Adrenal gland (tissue), 12 donors: ENCODE results near the gene ACER2. TPM values are rescaled to one million over a fixed set of nuclear protein-coding genes. Genes with fewer than 3 reads are reported as not detected.

ENCODE experiments used
- DNase-seq, 7 donors: peaks; one replicate each; pipeline ENCODE4 v3.0.0-alpha.2; 2019 to 2020
- H3K27ac ChIP-seq, 5 donors: fragments of 200-600 bp; sonication (generic) in 4 of 5; 1 replicate in 3 of 5; 2 replicates in 2 of 5; pipeline versions ENCODE4 v1.5.1 to v1.8.0; 2016 to 2020; ENCODE audit warnings: mild to moderate bottlenecking in 1 of 5
- H3K27me3 ChIP-seq: fragments of 200-600 bp; 2 replicates; pipeline ENCODE4 v1.8.0; 2021
- H3K36me3 ChIP-seq, 2 donors: fragments of 200-600 bp; replicated peaks in 1 of 2; 1 replicate in 1 of 2; 2 replicates in 1 of 2; pipeline versions ENCODE4 v1.5.1 to v1.8.0; 2018 to 2022
- H3K4me1 ChIP-seq, 2 donors: fragments of 200-600 bp; replicated peaks in 1 of 2; 1 replicate in 1 of 2; 2 replicates in 1 of 2; pipeline versions ENCODE4 v1.5.1 to v1.8.0; 2018 to 2021
- H3K4me3 ChIP-seq, 4 donors: fragments of 200-600 bp; sonication (generic) in 3 of 4; one replicate each; pipeline ENCODE4 v1.5.1; 2016 to 2018
- H3K9me3 ChIP-seq, 3 donors: fragments of 200-600 bp; sonication (generic) in 1 of 3; replicated peaks in 1 of 3; 1 replicate in 2 of 3; 2 replicates in 1 of 3; pipeline versions ENCODE4 v1.5.1 to v1.8.0; 2016 to 2021
- CTCF ChIP-seq, 6 experiments: fragments of 450-650 bp in 4 of 6; fragments of 200-600 bp in 2 of 6; sonication (generic) in 1 of 6; IDR thresholded peaks; 1 replicate in 5 of 6; 2 replicates in 1 of 6; pipeline versions ENCODE4 v1.5.1 to v1.8.0; 2016 to 2021; ENCODE audit warnings: antibody characterized with exemption in 6 of 6, mild to moderate bottlenecking in 2 of 6, moderate library complexity in 1 of 6
- POLR2A ChIP-seq, 2 donors: fragments of 450-650 bp; IDR thresholded peaks; one replicate each; pipeline ENCODE4 v1.6.1; 2017; ENCODE audit warnings: antibody characterized with exemption in 2 of 2, mild to moderate bottlenecking in 2 of 2, moderate library complexity in 1 of 2
- WGBS, 4 donors: extraction: QIAGEN DNeasy Blood & Tissue Kit in 2 of 4; methylation state at CpG; one replicate each; pipeline versions ENCODE4 v1.1.5 to v1.1.7; 2013 to 2017; 5-methylcytosine and 5-hydroxymethylcytosine counted together
- intact Hi-C, 2 donors: fragments of 100-400 bp; cut with DNase I; formaldehyde crosslinking; loops; one replicate each; pipeline versions ENCODE4 v1.14.1 to v1.15.0; 2022 to 2023
- polyA plus RNA-seq, 3 donors: library from polyadenylated mRNA; stranded (reverse); fragments of 200-250 nt in 2 of 3; fragments of 350-450 nt in 1 of 3; fragmentation: Illumina TruSeq in 1 of 3; extraction: RNeasy Lipid Tissue Mini Kit (QIAGEN cat#74804) in 1 of 3; gene quantifications; one replicate each; pipeline ENCODE4 v1.2.3, GENCODE V29; 2013 to 2014
- total RNA-seq, 9 donors: library from RNA; depleted of rRNA in 4 of 9; stranded (reverse); fragments of >200 nt in 4 of 9; fragments of 120-200 nt in 1 of 9; fragmentation: NEBNext Ultra II Directional in 1 of 9; extraction: Animal tissue kit (Norgen Biotek cat#: 25700) in 1 of 9; gene quantifications; one replicate each; pipeline versions ENCODE4 v1.1.0 to v1.2.4, GENCODE V29; 2013 to 2023
- donor health status: healthy with polysubstance abuse.
- donor health status: Bipolar disorder and iron deficiency.
- donor health status: DM: yes; HTN: yes; CAD: no.
- donor health status: DM: no; HTN: no; CAD: no.
- donor health status: DM: no; HTN: no; CAD: no.
- donor health status: DM: yes; HTN: yes; CAD: no.

ACER2 gene
- total and polyA plus RNA-seq, 12 donors, result 0.24 to 10.0 (median 5.3) TPM

GRCh38 chr9:19471737-19472648 is 63.2 kb downstream of the ACER2 start:
- intact Hi-C loops, result loop anchor here (5.0 to 10.0 kb wide), 2 partner anchors 450 to 453 kb away; no protein-coding TSS in a partner anchor
- H3K4me1 ChIP-seq, result peaks cover 0 to 4% of the 10 kb centered on the region in 2 donors
- peak; percentile 44 to 87 (median 69) for DNase-seq
- H3K27me3 ChIP-seq, result no peaks in the 10 kb centered on the region
- H3K36me3 ChIP-seq, result no peaks in the 10 kb centered on the region
- no peak for TF ChIP-seq POLR2A (IDR thresholded peaks at IDR 0.05)
- peak; percentile 52 to 78 (median 74) for TF ChIP-seq CTCF (IDR thresholded peaks at IDR 0.05)
- no peaks in the 10 kb centered on the region for H3K9me3 ChIP-seq
- 11 to 14% (median 12%) methylated on average over 15 to 18 of the region's 18 CpGs for WGBS, 4 donors
- H3K27ac ChIP-seq, result no peak overlapping the region
- H3K4me3 ChIP-seq, result peak overlapping the region in 1 of 4 donors; percentile 26

GRCh38 chr9:19473605-19474004 is 64.8 kb downstream of the ACER2 start:
- intact Hi-C loops, result loop anchor here (5.0 to 10.0 kb wide), 2 partner anchors 449 to 451 kb away; no protein-coding TSS in a partner anchor
- TF ChIP-seq POLR2A (IDR thresholded peaks at IDR 0.05), result no peak
- TF ChIP-seq CTCF (IDR thresholded peaks at IDR 0.05), result no peak
- H3K27me3 ChIP-seq, result no peaks in the 10 kb centered on the region
- peaks cover 0 to 4% of the 10 kb centered on the region in 2 donors for H3K4me1 ChIP-seq
- no peaks in the 10 kb centered on the region for H3K36me3 ChIP-seq
- no peaks in the 10 kb centered on the region for H3K9me3 ChIP-seq
- H3K4me3 ChIP-seq, result no peak overlapping the region
- DNase-seq, result no peak
- no peak overlapping the region for H3K27ac ChIP-seq

- no peaks in the 10 kb centered on the region for H3K9me3 ChIP-seq
- no peaks in the 10 kb centered on the region for H3K27me3 ChIP-seq
- H3K27ac ChIP-seq, result no peak overlapping the region
- DNase-seq, result no peak
- no peaks in the 10 kb centered on the region for H3K36me3 ChIP-seq
- intact Hi-C loops, result loop anchor here in 1 of 2 donors (10.0 kb wide), 1 partner anchor 445 kb away; no protein-coding TSS in a partner anchor
- TF ChIP-seq POLR2A (IDR thresholded peaks at IDR 0.05) (no peak), CTCF (IDR thresholded peaks at IDR 0.05) (no peak)
- H3K4me3 ChIP-seq, result no peak overlapping the region
- no peaks in the 10 kb centered on the region for H3K4me1 ChIP-seq
Measured at GRCh38 chr9:19479874-19480273, 71.1 kb downstream of the ACER2 start.

- no peaks in the 10 kb centered on the region for H3K9me3 ChIP-seq
- DNase-seq, result no peak
- TF ChIP-seq POLR2A (IDR thresholded peaks at IDR 0.05) (no peak), CTCF (IDR thresholded peaks at IDR 0.05) (no peak)
- H3K4me3 ChIP-seq, result no peak overlapping the region
- H3K27me3 ChIP-seq, result no peaks in the 10 kb centered on the region
- no peak overlapping the region for H3K27ac ChIP-seq
- no peaks in the 10 kb centered on the region for H3K4me1 ChIP-seq
- WGBS, 4 donors, result 82 to 89% (median 85%) methylated on average over 7 of the region's 7 CpGs
- intact Hi-C loops, result no loop called here
- H3K36me3 ChIP-seq, result no peaks in the 10 kb centered on the region
Measured at GRCh38 chr9:19480345-19480744, 71.5 kb downstream of the ACER2 start.
